Thoracic aorta (tissue), 2 donors: ENCODE results near the gene ASIC4. TPM values are rescaled to one million over a fixed set of nuclear protein-coding genes. Genes with fewer than 3 reads are reported as not detected.

Source experiments
- ATAC-seq: fragments of 150-250 bp; one replicate; pipeline ENCODE4 v1.8.0; 2017; ENCODE audit warnings: low read depth; ENCODE audit not compliant: insufficient number of reproducible peaks, low FRiP score
- DNase-seq: peaks from one replicate; pipeline ENCODE4 v3.0.0-alpha.2; 2020; ENCODE audit warnings: low spot score
- H3K27ac ChIP-seq, 2 donors: fragments of 200-600 bp; sonication (generic); 1 replicate in 1 of 2; 2 replicates in 1 of 2; pipeline ENCODE4 v1.5.1; 2016; ENCODE audit warnings: mild to moderate bottlenecking in 2 of 2, moderate library complexity in 2 of 2
- H3K27me3 ChIP-seq: fragments of 200-600 bp; sonication (generic); replicated peaks from 2 replicates; pipeline ENCODE4 v1.6.0; 2016; ENCODE audit warnings: mild to moderate bottlenecking; ENCODE audit not compliant: insufficient read depth
- H3K36me3 ChIP-seq: fragments of 200-600 bp; sonication (generic); one replicate; pipeline ENCODE4 v1.5.1; 2016
- H3K4me1 ChIP-seq, 2 donors: fragments of 200-600 bp; sonication (generic); 1 replicate in 1 of 2; 2 replicates in 1 of 2; pipeline versions ENCODE4 v1.5.1 to v1.6.0; 2016; ENCODE audit warnings: low read depth in 2 of 2, mild to moderate bottlenecking in 1 of 2; ENCODE audit not compliant: control insufficient read depth in 1 of 2
- H3K4me3 ChIP-seq: fragments of 200-600 bp; sonication (generic); 2 replicates; pipeline ENCODE4 v1.5.1; 2016; ENCODE audit warnings: mild to moderate bottlenecking
- H3K9me3 ChIP-seq: fragments of 200-600 bp; sonication (generic); 2 replicates; pipeline ENCODE4 v1.5.1; 2016
- total RNA-seq, 2 donors: library from RNA; depleted of rRNA; stranded (reverse); fragments of >200 nt; gene quantifications; one replicate each; pipeline versions ENCODE4 v1.1.0 to v1.2.3, GENCODE V29; 2016
- TF ChIP-seq, protein P1 (sequence below): fragments of 200-600 bp; sonication (generic); IDR thresholded peaks from one replicate; pipeline ENCODE4 v1.5.1; 2019; ENCODE audit warnings: antibody characterized with exemption

ASIC4 gene
- total RNA-seq, 2 donors from 2014 or later: 0.41 TPM; not detected in 1

- H3K4me1 ChIP-seq: no peaks in the 10 kb centered on the region
- H3K36me3 ChIP-seq: peaks cover 31% of the 10 kb centered on the region
- H3K4me3 ChIP-seq: no peak overlapping the region
- ATAC-seq (no peak), DNase-seq (no peak)
- TF ChIP-seq, protein P1, sequence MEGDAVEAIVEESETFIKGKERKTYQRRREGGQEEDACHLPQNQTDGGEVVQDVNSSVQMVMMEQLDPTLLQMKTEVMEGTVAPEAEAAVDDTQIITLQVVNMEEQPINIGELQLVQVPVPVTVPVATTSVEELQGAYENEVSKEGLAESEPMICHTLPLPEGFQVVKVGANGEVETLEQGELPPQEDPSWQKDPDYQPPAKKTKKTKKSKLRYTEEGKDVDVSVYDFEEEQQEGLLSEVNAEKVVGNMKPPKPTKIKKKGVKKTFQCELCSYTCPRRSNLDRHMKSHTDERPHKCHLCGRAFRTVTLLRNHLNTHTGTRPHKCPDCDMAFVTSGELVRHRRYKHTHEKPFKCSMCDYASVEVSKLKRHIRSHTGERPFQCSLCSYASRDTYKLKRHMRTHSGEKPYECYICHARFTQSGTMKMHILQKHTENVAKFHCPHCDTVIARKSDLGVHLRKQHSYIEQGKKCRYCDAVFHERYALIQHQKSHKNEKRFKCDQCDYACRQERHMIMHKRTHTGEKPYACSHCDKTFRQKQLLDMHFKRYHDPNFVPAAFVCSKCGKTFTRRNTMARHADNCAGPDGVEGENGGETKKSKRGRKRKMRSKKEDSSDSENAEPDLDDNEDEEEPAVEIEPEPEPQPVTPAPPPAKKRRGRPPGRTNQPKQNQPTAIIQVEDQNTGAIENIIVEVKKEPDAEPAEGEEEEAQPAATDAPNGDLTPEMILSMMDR: no peak
- H3K9me3 ChIP-seq: no peaks in the 10 kb centered on the region
- no peak overlapping the region for H3K27ac ChIP-seq
- H3K27me3 ChIP-seq: no peaks in the 10 kb centered on the region
These were observed 48.1 kb downstream of the ASIC4 start for GRCh38 chr2:219562049-219563020.

- H3K9me3 ChIP-seq: no peaks in the 10 kb centered on the region
- no peak for DNase-seq
- no peaks in the 10 kb centered on the region for H3K4me1 ChIP-seq
- no peak overlapping the region for H3K27ac ChIP-seq
- TF ChIP-seq, protein P1: no peak
- no peak for ATAC-seq
- H3K4me3 ChIP-seq: no peak overlapping the region
- H3K27me3 ChIP-seq: no peaks in the 10 kb centered on the region
- peaks cover 31% of the 10 kb centered on the region for H3K36me3 ChIP-seq
These were observed 49.1 kb downstream of the ASIC4 start for GRCh38 chr2:219563271-219563928.

DNA sequence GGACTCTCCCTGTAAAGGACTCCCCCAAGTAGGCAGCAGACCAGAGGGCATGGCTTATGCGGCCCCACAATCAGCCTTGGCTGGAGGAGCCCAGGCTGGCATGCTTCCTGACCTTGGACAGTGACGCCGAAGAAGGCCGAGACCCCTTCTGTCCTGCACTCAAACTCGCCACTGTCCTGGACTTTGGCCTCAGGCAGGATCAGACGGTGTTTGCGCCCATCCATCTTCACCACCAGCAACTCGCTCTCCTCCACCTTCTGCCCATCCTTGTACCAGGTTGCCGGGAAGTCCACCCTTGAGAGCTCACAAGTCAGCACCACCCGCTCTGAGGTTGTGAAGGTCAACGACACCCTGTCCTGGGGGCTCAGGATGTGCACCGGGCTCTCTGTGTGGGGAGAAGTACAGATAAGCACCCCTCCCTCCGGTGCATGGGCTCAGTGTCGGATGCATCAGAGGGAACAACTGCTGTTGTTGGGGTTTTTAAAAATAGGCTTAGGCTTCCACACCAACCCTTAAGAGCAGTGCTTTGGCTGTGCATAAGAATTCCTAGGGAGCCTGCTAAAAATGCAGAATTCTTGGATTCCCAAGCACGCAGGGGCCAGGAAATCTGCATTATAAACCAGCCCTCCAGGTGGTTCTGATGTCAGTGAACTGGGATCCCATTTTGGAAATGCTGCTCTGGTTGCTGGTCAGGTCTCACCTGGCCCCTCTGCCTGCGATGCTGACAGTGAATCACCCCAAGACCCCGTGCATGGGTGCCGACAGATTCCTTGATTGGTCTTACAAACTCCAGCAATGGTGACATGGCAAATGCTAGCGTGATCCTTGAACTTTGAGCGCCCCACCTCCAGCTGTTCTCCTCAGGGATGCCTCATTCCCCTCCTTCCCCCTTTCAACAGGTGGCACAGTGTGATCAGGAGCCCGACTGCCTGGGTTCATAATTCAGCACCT, 51.1 kb downstream of the ASIC4 start:
- DNase-seq: no peak
- ATAC-seq: no peak
- Histone ChIP-seq H3K4me1 (peaks cover 7 to 9% of the 10 kb centered on the region in 2 donors), H3K36me3 (peaks cover 34% of the 10 kb centered on the region), H3K27me3 (no peaks in the 10 kb centered on the region), H3K27ac (no peak overlapping the region), H3K4me3 (no peak overlapping the region), H3K9me3 (no peaks in the 10 kb centered on the region)
- TF ChIP-seq, protein P1: no peak

DNA sequence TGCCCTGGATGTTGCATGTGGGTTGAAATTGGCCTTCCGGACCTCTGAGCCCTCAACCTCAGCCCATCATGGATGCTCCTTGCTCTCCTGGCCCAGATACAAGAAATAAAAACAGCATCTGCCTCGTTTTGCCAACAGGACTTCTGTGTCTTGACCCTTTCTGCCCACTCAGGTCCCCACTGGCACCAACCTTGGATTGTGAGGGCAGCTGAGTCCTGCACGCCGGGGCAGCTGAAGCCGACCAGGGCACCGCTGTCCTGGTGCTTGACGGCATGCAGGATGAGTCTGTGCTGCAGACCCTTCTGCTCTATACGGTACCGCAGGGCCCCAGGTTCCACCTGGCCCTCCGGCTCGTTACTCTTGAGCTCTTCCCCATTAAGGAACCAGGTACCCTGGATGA, 52.4 kb downstream of the ASIC4 start:
- DNase-seq (no peak), ATAC-seq (no peak)
- peaks cover 34% of the 10 kb centered on the region for H3K36me3 ChIP-seq
- peaks cover 7 to 12% of the 10 kb centered on the region in 2 donors for H3K4me1 ChIP-seq
- no peak overlapping the region for H3K27ac ChIP-seq
- TF ChIP-seq, protein P1: no peak
- H3K27me3 ChIP-seq: no peaks in the 10 kb centered on the region
- no peak overlapping the region for H3K4me3 ChIP-seq
- H3K9me3 ChIP-seq: no peaks in the 10 kb centered on the region
